DND-41 (cell line): ENCODE results near the gene TPGS2.

ENCODE experiments used
- EZH2 ChIP-seq: IDR thresholded peaks from 3 replicates; pipeline ENCODE4 v1.6.1; 2012; ENCODE audit warnings: borderline replicate concordance, low read depth, mild to moderate bottlenecking, moderate library complexity, low read length, inconsistent platforms; ENCODE audit not compliant: severe bottlenecking
- TF ChIP-seq, protein P1 (sequence below): IDR thresholded peaks from 2 replicates; pipeline ENCODE4 v1.5.1; 2012; ENCODE audit warnings: borderline replicate concordance, low read length, moderate library complexity, mild to moderate bottlenecking; ENCODE audit not compliant: poor library complexity, severe bottlenecking; ENCODE audit errors: extremely low read depth

DNA sequence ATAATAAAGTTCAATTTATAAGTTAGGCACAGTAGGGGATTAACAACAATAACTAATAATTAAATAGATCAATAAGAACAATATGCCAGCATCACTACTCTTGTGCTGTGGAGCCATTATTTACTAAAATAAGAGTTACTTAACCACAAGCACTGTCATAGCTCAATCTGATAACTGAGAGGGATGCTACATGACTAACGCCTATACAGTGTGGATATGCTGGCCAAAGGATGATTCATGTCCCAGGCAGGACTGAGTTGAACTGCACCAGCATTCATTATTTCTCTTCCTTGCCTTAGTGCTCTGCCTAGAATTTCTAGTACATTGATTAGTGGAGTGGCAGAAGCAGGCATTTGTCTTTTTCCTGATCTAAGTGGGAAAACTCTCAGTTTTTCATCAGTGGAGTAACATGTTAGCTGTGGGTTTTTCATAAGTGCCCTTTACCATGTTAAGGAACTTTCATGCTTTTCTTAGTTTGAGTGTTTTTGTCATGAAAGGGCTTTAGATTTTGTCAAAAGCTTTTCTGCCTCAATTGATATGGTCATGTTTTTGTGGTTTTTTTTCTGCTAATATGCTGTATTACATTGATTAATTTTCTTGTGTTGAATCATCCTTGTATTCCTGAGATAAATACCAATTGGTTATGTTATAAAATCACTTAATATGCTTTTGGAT lies 21.9 kb upstream of the TPGS2 start:
- TF ChIP-seq, protein P1, sequence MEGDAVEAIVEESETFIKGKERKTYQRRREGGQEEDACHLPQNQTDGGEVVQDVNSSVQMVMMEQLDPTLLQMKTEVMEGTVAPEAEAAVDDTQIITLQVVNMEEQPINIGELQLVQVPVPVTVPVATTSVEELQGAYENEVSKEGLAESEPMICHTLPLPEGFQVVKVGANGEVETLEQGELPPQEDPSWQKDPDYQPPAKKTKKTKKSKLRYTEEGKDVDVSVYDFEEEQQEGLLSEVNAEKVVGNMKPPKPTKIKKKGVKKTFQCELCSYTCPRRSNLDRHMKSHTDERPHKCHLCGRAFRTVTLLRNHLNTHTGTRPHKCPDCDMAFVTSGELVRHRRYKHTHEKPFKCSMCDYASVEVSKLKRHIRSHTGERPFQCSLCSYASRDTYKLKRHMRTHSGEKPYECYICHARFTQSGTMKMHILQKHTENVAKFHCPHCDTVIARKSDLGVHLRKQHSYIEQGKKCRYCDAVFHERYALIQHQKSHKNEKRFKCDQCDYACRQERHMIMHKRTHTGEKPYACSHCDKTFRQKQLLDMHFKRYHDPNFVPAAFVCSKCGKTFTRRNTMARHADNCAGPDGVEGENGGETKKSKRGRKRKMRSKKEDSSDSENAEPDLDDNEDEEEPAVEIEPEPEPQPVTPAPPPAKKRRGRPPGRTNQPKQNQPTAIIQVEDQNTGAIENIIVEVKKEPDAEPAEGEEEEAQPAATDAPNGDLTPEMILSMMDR = no peak
- no peak for TF ChIP-seq EZH2
